ENCODE measurements around the gene MTMR10.

DNA sequence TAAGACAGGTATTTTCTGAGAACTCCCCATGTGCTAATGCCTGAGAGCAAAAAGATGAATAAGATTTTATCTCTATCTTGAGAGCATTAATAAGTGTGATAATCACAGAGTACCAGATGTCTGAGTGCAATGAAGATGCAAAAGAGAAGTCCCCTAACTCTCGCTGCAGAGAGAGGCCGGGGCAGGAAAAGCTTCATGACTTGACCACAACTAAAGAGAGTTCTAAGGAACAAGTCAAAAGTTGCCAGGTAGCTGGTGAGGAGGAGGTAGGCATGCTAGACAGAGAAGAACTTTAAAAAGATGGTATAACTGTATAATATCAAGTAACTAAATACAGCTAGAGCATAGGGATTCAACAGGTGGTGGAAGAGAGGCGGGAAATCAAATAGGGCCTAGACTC, 28.8 kb downstream of the MTMR10 start:
- TF ChIP-seq, protein P1, sequence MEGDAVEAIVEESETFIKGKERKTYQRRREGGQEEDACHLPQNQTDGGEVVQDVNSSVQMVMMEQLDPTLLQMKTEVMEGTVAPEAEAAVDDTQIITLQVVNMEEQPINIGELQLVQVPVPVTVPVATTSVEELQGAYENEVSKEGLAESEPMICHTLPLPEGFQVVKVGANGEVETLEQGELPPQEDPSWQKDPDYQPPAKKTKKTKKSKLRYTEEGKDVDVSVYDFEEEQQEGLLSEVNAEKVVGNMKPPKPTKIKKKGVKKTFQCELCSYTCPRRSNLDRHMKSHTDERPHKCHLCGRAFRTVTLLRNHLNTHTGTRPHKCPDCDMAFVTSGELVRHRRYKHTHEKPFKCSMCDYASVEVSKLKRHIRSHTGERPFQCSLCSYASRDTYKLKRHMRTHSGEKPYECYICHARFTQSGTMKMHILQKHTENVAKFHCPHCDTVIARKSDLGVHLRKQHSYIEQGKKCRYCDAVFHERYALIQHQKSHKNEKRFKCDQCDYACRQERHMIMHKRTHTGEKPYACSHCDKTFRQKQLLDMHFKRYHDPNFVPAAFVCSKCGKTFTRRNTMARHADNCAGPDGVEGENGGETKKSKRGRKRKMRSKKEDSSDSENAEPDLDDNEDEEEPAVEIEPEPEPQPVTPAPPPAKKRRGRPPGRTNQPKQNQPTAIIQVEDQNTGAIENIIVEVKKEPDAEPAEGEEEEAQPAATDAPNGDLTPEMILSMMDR (IDR thresholded peaks at IDR 0.05), result no peak
- TF ChIP-seq POLR2A (IDR thresholded peaks at IDR 0.05), result no peak

Measured in heart left ventricle (tissue), 13 donors.